Progenitor cell of endocrine pancreas (in vitro differentiated cells): Measurements from ENCODE around the gene MSRB1. TPM values are rescaled to one million over a fixed set of nuclear protein-coding genes. Genes with fewer than 3 reads are reported as not detected.
A peak's percentile ranks its signal among the peaks of the same experiment; 100 is the strongest.

Source experiments
- DNase-seq: peaks from one replicate; pipeline ENCODE4 v3.0.0; 2021; ENCODE audit warnings: low spot score; ENCODE audit not compliant: unreplicated experiment
- H3K27ac Mint-ChIP-seq: 2 replicates; pipeline ENCODE4 v1.8.0; 2021; ENCODE audit warnings: mild to moderate bottlenecking, moderate library complexity, mixed read lengths
- H3K27me3 Mint-ChIP-seq: 2 replicates; pipeline ENCODE4 v1.8.0; 2021; ENCODE audit warnings: mixed read lengths
- H3K36me3 Mint-ChIP-seq: 2 replicates; pipeline ENCODE4 v1.8.0; 2022; ENCODE audit warnings: mixed read lengths; ENCODE audit not compliant: insufficient read depth
- H3K4me1 Mint-ChIP-seq: 2 replicates; pipeline ENCODE4 v1.8.0; 2021; ENCODE audit warnings: low read depth, mixed read lengths
- H3K4me3 Mint-ChIP-seq: 2 replicates; pipeline ENCODE4 v1.8.0; 2021; ENCODE audit warnings: low read depth, mild to moderate bottlenecking, moderate library complexity, mixed read lengths
- H3K9me3 Mint-ChIP-seq: 2 replicates; pipeline ENCODE4 v1.8.0; 2021; ENCODE audit warnings: low read depth, mixed read lengths
- CTCF ChIP-seq: fragments of 200-600 bp; sonication (generic); IDR thresholded peaks from one replicate; pipeline ENCODE4 v1.5.0; 2021; ENCODE audit warnings: antibody characterized with exemption, mild to moderate bottlenecking; ENCODE audit not compliant: unreplicated experiment
- total RNA-seq: library from RNA; stranded (reverse); gene quantifications from 2 replicates; pipeline ENCODE4 v1.2.1, GENCODE V29; 2021

Gene MSRB1
- total RNA-seq, 1 donor from 2014 or later, result 28.9 TPM

GRCh38 chr16:1976951-1977874 lies 34.2 kb upstream of the MSRB1 start:
- H3K4me3 Mint-ChIP-seq, result no peak overlapping the region
- H3K27me3 Mint-ChIP-seq, result peaks cover 29% of the 10 kb centered on the region
- DNase-seq, result no peak
- no peaks in the 10 kb centered on the region for H3K9me3 Mint-ChIP-seq
- H3K4me1 Mint-ChIP-seq, result peaks cover 6% of the 10 kb centered on the region
- peaks cover 7% of the 10 kb centered on the region for H3K36me3 Mint-ChIP-seq
- H3K27ac Mint-ChIP-seq, result no peak overlapping the region
- TF ChIP-seq CTCF, result no peak

- H3K36me3 Mint-ChIP-seq, result peaks cover 7% of the 10 kb centered on the region
- H3K4me3 Mint-ChIP-seq, result no peak overlapping the region
- TF ChIP-seq CTCF, result no peak
- H3K4me1 Mint-ChIP-seq, result peaks cover 13% of the 10 kb centered on the region
- no peaks in the 10 kb centered on the region for H3K9me3 Mint-ChIP-seq
- no peak for DNase-seq
- H3K27ac Mint-ChIP-seq, result no peak overlapping the region
- peaks cover 19% of the 10 kb centered on the region for H3K27me3 Mint-ChIP-seq
These were observed 33.2 kb upstream of the MSRB1 start for GRCh38 chr16:1976216-1976520.

- H3K27me3 Mint-ChIP-seq, result peaks cover 14% of the 10 kb centered on the region
- TF ChIP-seq CTCF, result no peak
- peak overlapping the region; percentile 16 for H3K4me3 Mint-ChIP-seq
- DNase-seq, result no peak
- H3K4me1 Mint-ChIP-seq, result peaks cover 14% of the 10 kb centered on the region
- H3K9me3 Mint-ChIP-seq, result no peaks in the 10 kb centered on the region
- H3K27ac Mint-ChIP-seq, result no peak overlapping the region
- peaks cover 7% of the 10 kb centered on the region for H3K36me3 Mint-ChIP-seq
These were observed 32.6 kb upstream of the MSRB1 start for GRCh38 chr16:1975432-1976215.

GRCh38 chr16:1974157-1975070 lies 31.4 kb upstream of the MSRB1 start:
- no peak overlapping the region for H3K27ac Mint-ChIP-seq

More at GRCh38 chr16:1974157-1975070, 31.4 kb upstream of the MSRB1 start:
- no peak for DNase-seq
- Mint-ChIP-seq H3K9me3 (no peaks in the 10 kb centered on the region), H3K36me3 (peaks cover 7% of the 10 kb centered on the region), H3K4me3 (peak overlapping the region; percentile 24), H3K27me3 (peaks cover 4% of the 10 kb centered on the region), H3K4me1 (peaks cover 14% of the 10 kb centered on the region)
- TF ChIP-seq CTCF, result no peak
